NT2/D1 (cell line): Measurements from ENCODE around the gene TMEM273.

Source experiments
- SUZ12 ChIP-seq: IDR thresholded peaks from 2 replicates; pipeline ENCODE4 v1.6.1; 2011; ENCODE audit not compliant: insufficient read length, insufficient read depth; ENCODE audit errors: extremely low read depth
- YY1 ChIP-seq: IDR thresholded peaks from 2 replicates; pipeline ENCODE4 v1.6.1; 2011; ENCODE audit not compliant: insufficient read length, insufficient read depth
- ZNF274 ChIP-seq: IDR thresholded peaks from 2 replicates; pipeline ENCODE4 v1.6.1; 2011; ENCODE audit warnings: mild to moderate bottlenecking, low read depth, low read length

- TF ChIP-seq ZNF274 = no peak
- no peak for TF ChIP-seq YY1
- no peak for TF ChIP-seq SUZ12
These were observed 49.8 kb upstream of the TMEM273 start for GRCh38 chr10:49237985-49238384.
